22Rv1 (cell line): Measurements from ENCODE around the gene PDZD4.

Experiments
- H3K27ac ChIP-seq: fragments of 450-650 bp; 2 replicates; pipeline ENCODE4 v1.5.1; 2017
- CTCF ChIP-seq: fragments of 450-650 bp; IDR thresholded peaks from 2 replicates; pipeline ENCODE4 v1.5.1; 2017; ENCODE audit warnings: mild to moderate bottlenecking
- ZFX ChIP-seq: fragments of 450-650 bp; IDR thresholded peaks from 2 replicates; pipeline ENCODE4 v1.6.1; 2017; ENCODE audit warnings: antibody characterized with exemption, borderline replicate concordance

The PDZD4 gene

DNA sequence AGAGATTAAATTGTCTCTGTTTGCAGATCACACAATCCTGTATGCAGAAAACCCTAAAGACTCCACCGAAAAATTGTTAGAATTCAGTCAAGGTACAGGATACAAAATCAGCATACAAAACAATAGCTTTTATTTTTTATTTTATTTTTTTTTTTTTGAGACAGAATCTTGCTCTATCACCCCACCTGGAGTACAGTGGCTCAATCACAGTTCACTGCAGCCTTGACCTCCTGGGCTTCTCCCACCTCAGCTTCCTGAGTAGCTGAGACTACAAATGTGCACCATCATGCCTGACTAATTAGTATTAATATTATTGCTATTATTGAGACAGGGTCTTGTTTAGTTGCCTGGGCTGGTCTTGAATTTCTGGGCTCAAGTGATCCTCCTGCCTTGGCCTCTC is 75.2 kb downstream of the PDZD4 start:
- TF ChIP-seq ZFX: no peak
- no peak for TF ChIP-seq CTCF

More for the DNA sequence above, 75.2 kb downstream of the PDZD4 start:
- no peak overlapping the region for H3K27ac ChIP-seq
